H7 (cell line): Measurements from ENCODE around the gene RHBDF2. TPM values are rescaled to one million over a fixed set of nuclear protein-coding genes. Genes with fewer than 3 reads are reported as not detected.
A peak's percentile ranks its signal among the peaks of the same experiment; 100 is the strongest.
"Not testable (repeated sequence)": the region's sequence is repeated elsewhere in the genome, so short reads cannot be mapped to it uniquely, and the experiment has no call there.

Source experiments
- DNase-seq: peaks from one replicate; pipeline ENCODE4 v3.0.0; 2012
- H3K27me3 ChIP-seq: 2 replicates; pipeline ENCODE4 v1.6.0; 2011; ENCODE audit warnings: mild to moderate bottlenecking, low read length; ENCODE audit not compliant: control insufficient read depth, insufficient read depth
- H3K36me3 ChIP-seq: replicated peaks from 2 replicates; pipeline ENCODE4 v1.5.1; 2011; ENCODE audit warnings: low read length; ENCODE audit not compliant: control insufficient read depth, insufficient read depth
- H3K4me3 ChIP-seq: 2 replicates; pipeline ENCODE4 v1.5.1; 2011; ENCODE audit warnings: low read depth, mild to moderate bottlenecking, control low read depth, low read length, moderate library complexity; ENCODE audit not compliant: insufficient read depth
- total RNA-seq: library from RNA; depleted of rRNA; stranded (reverse); fragments of >200 nt; shearing (Covaris generic); gene quantifications from 2 replicates; pipeline ENCODE4 v1.2.3, GENCODE V29; 2014

The RHBDF2 gene
- total RNA-seq, 1 experiment from 2014 or later = 23.0 TPM

DNA sequence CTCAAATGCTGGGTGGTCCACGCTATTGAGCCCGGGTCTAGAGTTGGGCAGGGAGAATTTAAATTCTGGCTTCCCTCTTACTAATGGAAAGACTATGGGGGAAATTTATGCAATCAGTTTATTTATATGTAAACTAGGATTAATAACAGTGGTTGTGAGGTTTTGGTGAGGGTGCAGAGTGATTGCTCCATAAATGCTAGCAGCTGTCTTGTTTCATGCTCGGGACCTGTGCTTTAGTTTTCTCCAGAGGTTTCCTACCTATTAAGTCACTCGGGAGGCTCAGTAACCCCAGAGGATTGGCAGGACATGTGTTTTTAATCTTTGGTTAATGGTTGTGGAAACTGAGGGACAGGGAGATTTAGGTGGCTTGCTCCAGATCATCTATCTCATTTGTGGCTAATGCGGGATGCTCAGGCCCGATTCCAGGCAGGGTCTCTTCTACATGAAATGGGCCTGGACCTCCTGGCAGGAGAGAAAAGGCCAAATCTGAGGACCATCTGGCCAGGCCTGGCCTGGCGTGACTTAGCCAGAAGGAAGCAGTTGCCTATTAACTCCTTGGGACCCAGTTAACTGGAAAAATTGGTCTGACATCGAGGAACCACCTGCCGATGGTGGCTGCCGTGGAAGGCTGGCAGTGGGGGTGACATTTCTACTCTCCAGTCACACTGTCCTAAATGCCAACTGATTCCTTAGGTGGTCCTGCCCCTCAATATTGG is 40.7 kb upstream of the RHBDF2 start:
- no peak overlapping the region for H3K4me3 ChIP-seq
- H3K27me3 ChIP-seq = peaks cover 27% of the 10 kb centered on the region
- no peak for DNase-seq
- H3K36me3 ChIP-seq = no peaks in the 10 kb centered on the region

DNA sequence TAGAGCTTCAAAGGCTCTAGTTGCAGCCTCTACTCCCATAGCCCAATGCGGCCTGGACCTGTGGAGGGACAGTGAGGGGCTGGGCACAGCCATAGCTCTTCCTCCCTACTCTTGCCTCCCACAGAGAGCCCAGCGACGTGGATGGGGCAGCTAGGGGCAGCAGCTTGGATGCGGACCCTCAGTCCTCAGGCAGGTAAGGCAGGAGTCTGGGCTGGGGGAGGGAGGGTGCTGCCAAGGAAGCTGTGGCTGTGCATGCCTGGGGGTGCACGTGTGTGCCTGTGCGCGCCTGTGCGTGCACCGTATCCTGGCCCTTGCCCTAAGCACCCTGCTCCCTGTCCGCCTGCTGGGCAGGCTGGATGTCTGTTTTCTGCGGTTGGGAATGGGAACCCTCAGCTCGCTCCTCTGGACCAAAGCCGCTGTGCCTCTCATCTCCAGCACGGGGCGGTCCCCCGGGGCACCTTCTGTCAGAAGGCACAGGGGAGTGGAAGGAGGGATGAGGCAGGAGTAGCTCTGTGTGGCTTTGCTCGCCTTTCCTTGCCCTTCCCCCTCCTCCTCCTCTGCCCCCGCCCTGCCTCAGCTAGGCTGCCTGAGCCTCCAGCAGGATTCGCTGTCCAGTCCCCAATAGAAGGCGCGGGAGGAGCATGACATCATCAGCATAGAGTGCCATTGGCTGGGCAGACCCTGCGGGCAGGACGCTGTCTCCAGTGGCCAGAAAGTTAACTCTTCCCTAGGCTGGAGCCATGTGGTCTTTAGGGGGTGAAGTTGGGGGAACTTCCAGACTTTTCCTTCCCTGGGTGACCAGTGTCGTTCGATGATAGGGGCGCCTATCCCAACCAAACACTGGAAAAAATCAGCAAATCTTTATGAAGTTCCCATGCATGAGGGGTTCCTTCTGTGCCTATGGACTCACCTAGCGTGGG is 39.4 kb upstream of the RHBDF2 start:
- H3K4me3 ChIP-seq = peak overlapping the region; percentile 36; the same call in 1 of the 2 replicates
- no peaks in the 10 kb centered on the region for H3K36me3 ChIP-seq
- peak; percentile 97 for DNase-seq
- peaks cover 36% of the 10 kb centered on the region for H3K27me3 ChIP-seq

DNA sequence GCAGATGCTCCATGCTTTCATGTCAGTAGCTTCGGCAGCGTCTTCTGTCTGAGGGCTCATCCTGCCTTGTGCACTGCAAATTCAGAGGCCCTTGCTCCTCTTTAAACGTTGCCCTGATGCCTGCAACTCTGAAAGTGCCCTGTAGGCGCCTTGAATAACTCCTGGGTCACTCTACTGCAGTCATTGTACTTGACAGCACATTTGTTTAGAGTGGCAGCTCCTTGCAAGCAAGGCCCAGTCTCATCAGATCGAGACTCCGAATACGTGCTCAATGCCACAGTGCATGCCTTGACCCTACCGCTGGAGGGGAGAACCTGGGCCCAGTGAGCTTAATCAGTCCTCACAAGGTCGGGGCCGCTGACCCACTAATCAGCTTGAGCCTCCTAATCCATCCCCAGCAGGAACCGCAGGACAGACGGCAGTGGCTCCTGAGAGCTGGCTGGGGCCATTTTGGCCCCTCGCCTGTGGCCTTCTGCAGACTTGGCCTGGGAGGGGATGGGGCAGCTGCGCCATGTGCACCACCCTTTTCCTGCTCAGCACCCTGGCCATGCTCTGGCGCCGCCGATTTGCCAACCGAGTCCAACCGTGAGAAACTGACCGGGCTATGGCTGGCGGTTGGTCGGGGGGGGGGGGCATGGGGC is 38.5 kb upstream of the RHBDF2 start, which contains the start of gene PRCD:
PRCD (plus strand) TSS at position 414 of the 641 bp plus-strand sequence; CDS start at position 512, 98 bp downstream.
- Histone ChIP-seq H3K4me3 (peak within 1 kb of the TSS; percentile 36; the same call in 1 of the 2 replicates), H3K27me3 (peaks cover 39% of the 10 kb centered on the region), H3K36me3 (no peaks in the 10 kb centered on the region)
- DNase-seq = peak; percentile 73

DNA sequence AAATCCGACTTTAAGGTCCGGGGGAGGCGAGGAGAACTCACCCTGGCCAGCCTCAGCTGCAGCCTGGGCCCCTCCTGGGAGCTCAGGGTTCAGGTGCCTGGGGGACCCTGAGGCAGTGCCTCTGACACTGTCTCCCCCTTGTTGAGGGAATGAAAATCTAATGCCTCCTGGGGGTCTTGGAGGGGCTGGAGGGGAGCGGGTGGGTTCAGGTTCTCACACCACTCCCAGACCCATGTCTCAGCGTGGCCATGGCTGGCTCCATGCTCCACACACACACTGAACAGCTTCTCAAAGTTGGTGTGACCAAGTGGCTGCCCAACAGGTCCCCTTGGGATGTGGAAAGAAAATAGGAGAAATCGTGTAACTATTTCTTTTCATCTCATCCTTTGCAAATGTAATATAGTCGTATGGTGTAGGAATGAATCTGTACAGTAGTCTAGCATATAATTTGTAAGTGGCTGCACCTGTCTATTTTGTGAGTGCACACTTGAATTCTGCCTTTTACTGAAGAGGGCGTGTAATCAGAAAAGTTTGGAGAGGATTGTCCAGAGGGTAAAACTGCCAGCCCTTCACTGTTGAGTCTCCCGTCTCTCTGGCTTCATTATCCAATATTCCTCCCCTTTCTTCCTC is 37.8 kb upstream of the RHBDF2 start:
- no peaks in the 10 kb centered on the region for H3K36me3 ChIP-seq
- no peak overlapping the region for H3K4me3 ChIP-seq
- H3K27me3 ChIP-seq = peaks cover 39% of the 10 kb centered on the region
- DNase-seq = no peak

DNA sequence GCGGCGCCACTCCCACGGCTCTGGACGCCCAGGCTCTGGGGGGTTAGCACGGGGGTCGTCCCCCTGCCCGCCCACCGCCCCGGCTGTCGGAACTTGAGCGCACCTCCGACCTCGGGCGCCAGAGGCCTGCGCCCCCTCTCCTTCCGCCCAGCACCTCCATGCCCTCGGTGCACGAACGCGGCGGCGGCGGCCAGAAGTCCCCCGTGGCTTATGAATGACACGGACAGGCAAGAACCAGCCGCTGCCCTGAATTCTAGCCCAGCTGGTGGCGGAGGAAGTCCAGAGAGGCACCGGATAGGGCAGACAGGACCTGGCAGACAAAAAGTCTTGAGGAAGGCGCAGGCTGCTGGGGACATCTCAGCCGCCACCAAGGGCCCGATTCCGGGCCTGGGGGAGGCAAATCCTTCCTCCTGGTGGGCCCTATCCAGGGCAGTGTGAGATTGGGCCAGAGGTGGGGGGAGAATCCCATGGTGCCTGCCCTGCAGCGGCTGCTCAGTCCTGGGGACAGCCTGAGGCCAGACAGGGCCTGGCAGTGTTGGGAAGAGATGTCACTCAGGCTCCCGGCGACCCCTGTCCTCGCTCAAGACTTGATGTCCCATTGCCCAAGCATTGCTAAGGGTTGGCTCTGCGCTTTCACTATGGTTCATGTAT is 37.2 kb upstream of the RHBDF2 start:
- H3K27me3 ChIP-seq = peaks cover 39% of the 10 kb centered on the region
- peak; percentile 77 for DNase-seq
- no peaks in the 10 kb centered on the region for H3K36me3 ChIP-seq
- H3K4me3 ChIP-seq = peak overlapping the region; percentile 61

DNA sequence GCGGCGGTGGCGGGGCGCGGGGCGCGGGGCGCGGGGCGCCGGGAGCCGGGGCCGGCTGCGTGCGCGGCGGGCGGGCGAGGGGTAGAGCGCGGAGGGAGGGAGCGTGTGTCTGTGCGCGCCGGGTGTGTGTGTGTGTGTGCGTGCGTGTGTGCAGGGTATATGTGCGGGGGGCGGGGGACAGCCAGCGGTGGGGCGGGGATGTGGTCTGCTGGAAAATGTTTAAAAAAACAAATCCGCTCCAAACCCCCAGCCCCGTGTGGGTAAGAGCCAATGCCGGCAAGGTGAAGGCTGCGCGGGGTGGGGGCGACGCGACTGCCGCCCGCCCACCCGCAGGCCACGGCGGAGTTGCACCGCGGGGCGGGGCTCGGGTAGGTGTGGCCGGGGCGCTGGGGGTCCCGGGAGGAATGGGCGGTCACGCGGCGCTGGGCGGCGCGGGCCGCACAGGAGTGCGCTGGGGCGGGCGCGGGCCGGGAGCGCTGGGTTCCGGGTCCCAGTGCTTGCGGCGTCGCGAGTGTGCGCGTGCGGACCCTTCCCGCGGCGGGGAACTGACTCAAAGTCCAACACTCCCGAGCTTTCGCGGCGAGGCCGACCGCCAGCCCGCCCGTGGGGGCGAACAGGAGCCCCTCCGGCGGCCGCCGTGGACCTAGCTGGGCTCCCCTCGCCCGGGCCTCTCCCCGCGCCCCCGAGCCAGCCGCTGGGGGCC is 36.5 kb upstream of the RHBDF2 start, which contains the start of gene CYGB:
CYGB (minus strand) TSS at position 132 of the 703 bp plus-strand sequence. CDS start 167 bp downstream, outside the sequence.
- Histone ChIP-seq H3K4me3 (peak within 1 kb of the TSS; percentile 61), H3K36me3 (no peaks in the 10 kb centered on the region), H3K27me3 (peaks cover 39% of the 10 kb centered on the region)
- DNase-seq = peak; percentile 90

DNA sequence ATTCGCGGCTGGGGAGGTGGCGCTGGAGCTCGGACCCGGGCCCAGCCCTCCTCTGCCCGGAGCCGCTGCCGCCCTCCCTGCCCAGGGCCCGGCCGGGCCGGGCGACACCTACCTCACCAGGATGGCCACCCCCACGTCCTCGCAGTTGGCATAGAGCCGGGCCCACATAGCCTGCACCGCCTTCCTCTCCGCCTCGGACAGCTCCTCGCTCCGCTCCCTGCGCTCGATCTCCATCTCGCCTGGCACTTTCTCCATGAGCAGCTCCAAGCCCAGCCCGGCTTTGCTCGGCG is 36.0 kb upstream of the RHBDF2 start:
- Histone ChIP-seq H3K27me3 (peaks cover 39% of the 10 kb centered on the region), H3K4me3 (peak overlapping the region; percentile 61)
- peak; percentile 89 for DNase-seq

DNA sequence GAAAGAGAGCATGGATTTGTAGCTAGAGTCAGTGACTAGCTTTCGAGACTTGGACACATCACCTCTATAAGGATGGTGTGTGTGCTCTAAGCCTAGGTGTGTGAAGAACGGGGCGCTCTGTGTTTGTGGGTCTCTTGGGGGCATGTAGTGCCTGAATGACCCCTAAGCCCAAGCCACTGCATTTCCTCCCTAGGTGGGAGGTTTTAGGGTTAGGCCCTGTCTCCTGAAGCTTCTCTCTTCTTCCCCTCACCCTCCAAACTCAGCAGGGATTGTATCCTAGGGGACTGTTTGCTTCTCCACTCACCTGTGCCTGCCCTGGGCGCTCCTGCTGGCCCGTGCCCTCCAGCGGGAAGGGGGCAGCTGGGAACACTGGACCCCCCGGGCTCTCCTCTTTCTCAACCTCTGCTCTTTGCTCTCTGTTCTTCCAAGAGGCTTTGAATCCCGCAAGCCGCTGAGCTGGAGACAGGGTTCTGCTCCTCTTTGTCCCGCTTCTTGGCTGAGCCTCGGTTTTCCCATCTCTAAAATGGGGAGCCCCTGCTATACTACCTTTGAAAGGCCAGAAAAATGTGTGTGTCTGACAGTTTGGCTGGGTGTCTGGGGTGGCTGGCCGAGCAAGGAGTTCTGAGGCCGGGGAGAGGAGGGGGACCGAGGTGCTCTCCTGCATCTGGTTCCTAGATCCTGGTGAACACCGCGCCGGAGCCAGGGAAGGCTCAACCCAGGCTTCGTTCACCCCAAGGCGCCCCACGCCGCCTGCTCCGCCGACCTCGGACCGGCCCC is 35.5 kb upstream of the RHBDF2 start:
- DNase-seq = peak; percentile 68
- H3K27me3 ChIP-seq = peaks cover 39% of the 10 kb centered on the region
- H3K4me3 ChIP-seq = peak overlapping the region; percentile 61
- no peaks in the 10 kb centered on the region for H3K36me3 ChIP-seq

More for the DNA sequence above, 36.0 kb upstream of the RHBDF2 start:
- H3K36me3 ChIP-seq = no peaks in the 10 kb centered on the region

DNA sequence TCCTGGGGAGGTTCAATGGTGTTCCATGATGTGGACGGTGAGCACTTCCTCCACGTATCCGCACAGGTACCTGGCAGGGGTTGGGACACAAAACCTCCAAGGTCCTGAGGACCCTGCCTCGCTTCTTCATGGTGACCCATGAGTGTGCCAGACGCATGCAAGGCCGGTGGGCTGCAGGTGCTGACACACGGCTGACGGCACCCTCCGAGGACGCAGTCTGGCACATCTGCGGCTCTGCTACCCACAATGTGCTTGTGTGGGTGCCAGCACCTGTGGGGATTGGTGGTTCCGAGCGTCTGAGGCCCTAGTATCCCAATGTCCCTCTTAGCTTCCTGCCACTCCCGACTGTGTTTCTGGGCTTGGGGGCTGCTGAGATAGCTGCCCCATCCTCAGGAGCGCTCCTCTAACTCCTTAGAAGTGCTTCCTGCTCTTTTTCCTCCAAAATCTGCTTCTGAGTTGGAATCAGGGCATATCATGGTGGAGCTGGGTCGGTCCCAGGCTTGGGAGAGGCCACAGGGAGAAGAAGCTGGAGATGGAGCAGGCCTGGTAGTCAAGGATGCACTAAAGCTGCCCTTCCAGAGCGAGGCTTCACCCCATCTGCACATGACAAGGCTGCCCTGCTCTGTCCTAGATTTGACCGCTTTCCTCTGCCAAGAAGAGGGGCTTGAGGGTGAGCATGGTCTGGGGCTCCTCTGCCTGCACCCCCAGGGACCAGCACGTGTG is 34.7 kb upstream of the RHBDF2 start:
- DNase-seq = peak; percentile 27
- Histone ChIP-seq H3K27me3 (peaks cover 39% of the 10 kb centered on the region), H3K4me3 (no peak overlapping the region), H3K36me3 (no peaks in the 10 kb centered on the region)

DNA sequence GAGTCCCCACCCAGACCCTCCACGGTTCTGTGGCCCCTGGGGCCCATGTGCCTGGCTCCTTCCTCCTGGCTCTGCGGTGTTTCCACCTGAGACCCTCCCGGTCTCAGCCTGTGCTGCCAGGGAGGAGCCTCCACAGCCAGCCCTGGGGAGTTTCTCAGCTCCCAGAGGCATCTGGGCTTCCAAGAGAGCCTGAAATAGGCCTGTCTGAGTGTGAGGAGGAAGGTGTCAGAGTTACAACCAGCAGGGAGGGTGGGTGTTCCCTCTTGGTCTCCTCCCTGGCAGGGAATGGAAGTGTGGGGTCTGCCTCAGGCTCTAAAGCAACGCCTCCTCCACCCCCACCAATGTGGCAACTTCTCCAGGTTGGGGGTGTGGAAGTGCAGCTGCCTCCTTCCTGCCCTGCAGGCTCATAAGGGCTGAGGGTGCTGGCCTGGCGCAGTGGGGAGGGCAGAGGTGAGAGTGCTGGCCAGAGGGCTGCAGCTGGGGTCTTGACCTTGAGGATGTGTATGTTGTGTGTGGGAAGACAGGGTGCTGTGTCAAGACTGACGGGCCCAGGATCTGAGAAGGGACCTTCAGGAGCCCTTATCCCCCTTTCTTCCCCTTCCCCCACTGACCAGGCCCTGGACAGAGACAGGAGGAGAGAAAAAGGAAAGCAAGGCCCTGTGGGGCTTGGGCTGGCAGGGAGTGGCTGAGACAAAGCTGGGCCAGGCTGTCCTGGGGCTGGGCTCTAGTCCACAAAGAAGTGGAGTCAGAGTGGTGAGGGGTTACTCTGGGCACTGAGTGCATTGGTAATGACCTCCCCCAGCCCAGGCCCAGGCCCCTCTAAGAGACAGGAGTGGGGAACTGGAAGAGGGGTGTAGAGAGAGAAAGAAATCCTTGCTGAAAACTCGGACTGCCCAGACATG is 33.9 kb upstream of the RHBDF2 start:
- no peaks in the 10 kb centered on the region for H3K36me3 ChIP-seq
- H3K4me3 ChIP-seq = no peak overlapping the region
- H3K27me3 ChIP-seq = peaks cover 36% of the 10 kb centered on the region
- peak; percentile 33 for DNase-seq

DNA sequence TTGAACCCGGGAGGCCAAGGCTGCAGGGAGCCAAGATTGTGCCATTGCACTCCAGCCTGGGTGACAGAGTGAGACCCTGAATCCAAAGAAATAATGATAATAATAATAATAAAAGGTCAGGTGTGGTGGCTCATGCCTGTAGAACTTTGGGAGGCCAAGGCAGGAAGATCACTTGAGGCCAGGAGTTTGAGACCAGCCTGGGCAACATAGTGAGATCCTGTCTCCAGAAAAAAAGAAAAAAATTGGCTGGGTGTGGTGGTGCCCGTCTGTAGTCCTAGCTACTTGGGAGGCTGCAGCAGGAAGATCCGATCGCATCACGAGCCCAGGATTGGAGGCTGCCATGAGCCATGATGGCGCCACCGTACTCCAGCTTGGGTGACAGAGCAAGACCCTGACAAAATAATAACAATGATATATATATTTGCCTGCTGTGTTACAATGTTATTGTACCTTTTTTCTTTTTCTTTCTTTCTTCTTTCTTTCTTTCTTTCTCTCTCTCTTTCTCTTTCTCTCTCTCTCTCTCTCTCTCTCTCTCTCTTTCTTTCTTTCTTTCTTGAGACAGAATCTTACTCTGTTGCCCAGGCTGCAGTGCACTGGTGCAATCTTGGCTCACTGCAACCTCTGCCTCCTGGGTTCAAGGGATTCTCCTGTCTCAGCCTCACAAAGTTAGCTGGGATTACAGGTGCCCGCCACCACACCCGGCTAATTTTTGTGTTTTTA is 32.6 kb upstream of the RHBDF2 start:
- H3K36me3 ChIP-seq, DNase-seq, H3K4me3 ChIP-seq: not testable (repeated sequence)
- peaks cover 29% of the 10 kb centered on the region for H3K27me3 ChIP-seq
